Heart right ventricle (tissue), 16 donors: Measurements from ENCODE around the gene CHEK2. TPM values are rescaled to one million over a fixed set of nuclear protein-coding genes. Genes with fewer than 3 reads are reported as not detected.

ENCODE experiments used
- ATAC-seq, 8 donors: fragments of 200-7000 bp; cut with Tn5 transposase; one replicate each; pipeline ENCODE4 v1.9.1; 2020; ENCODE audit warnings: mild to moderate bottlenecking in 8 of 8, moderate library complexity in 8 of 8, moderate number of reproducible peaks in 1 of 8
- DNase-seq, 2 donors: peaks; one replicate each; pipeline ENCODE4 v3.0.0-alpha.2; 2020
- H3K27ac ChIP-seq, 10 donors: fragments of 200-600 bp; sonication (generic) in 2 of 10; one replicate each; pipeline versions ENCODE4 v1.5.0 to v1.8.0; 2020 to 2022; ENCODE audit warnings: mild to moderate bottlenecking in 3 of 10
- H3K27me3 ChIP-seq, 7 donors: fragments of 200-600 bp; one replicate each; pipeline ENCODE4 v1.8.0; 2021 to 2022; ENCODE audit warnings: mild to moderate bottlenecking in 2 of 7
- H3K36me3 ChIP-seq, 9 donors: fragments of 200-600 bp; sonication (generic) in 1 of 9; one replicate each; pipeline versions ENCODE4 v1.5.0 to v1.8.0; 2020 to 2022; ENCODE audit warnings: mild to moderate bottlenecking in 2 of 9
- H3K4me1 ChIP-seq, 9 donors: fragments of 200-600 bp; sonication (generic) in 1 of 9; one replicate each; pipeline versions ENCODE4 v1.5.0 to v1.8.0; 2020 to 2022; ENCODE audit warnings: mild to moderate bottlenecking in 4 of 9
- H3K4me3 ChIP-seq, 10 donors: fragments of 200-600 bp; sonication (generic) in 2 of 10; one replicate each; pipeline versions ENCODE4 v1.5.0 to v1.8.0; 2020 to 2022; ENCODE audit warnings: mild to moderate bottlenecking in 7 of 10, moderate library complexity in 2 of 10
- H3K9me3 ChIP-seq, 11 donors: fragments of 200-600 bp in 10 of 11; sonication (generic) in 2 of 11; one replicate each; pipeline versions ENCODE4 v1.5.0 to v1.8.0; 2013 to 2022; ENCODE audit warnings: mild to moderate bottlenecking in 2 of 11, control low read depth in 1 of 11, moderate library complexity in 1 of 11
- CTCF ChIP-seq, 9 donors: fragments of 200-600 bp; sonication (generic) in 2 of 9; IDR thresholded peaks; one replicate each; pipeline versions ENCODE4 v1.5.0 to v1.8.0; 2021 to 2022; ENCODE audit warnings: antibody characterized with exemption in 9 of 9, mild to moderate bottlenecking in 5 of 9, moderate library complexity in 1 of 9
- whole genome bisulfite sequencing, 2 donors: extraction: QIAGEN DNeasy Blood & Tissue Kit; methylation state at CpG; one replicate each; pipeline ENCODE4 v1.1.7; 2013; ENCODE audit warnings: inconsistent platforms in 1 of 2; 5-methylcytosine and 5-hydroxymethylcytosine counted together
- intact Hi-C, 10 donors: fragments of 100-400 bp; cut with DNase I; formaldehyde crosslinking; loops; one replicate each; pipeline versions ENCODE4 v1.11.1 to v1.14.2; 2022
- polyA plus RNA-seq, 2 donors: library from polyadenylated mRNA; stranded (reverse); fragments of 200-250 nt; gene quantifications; one replicate each; pipeline ENCODE4 v1.2.3, GENCODE V29; 2013
- total RNA-seq, 10 donors: library from RNA; stranded (reverse); fragmentation: NEBNext Ultra II Directional in 3 of 10; extraction: Animal tissue kit (Norgen Biotek cat#: 25700) in 3 of 10; gene quantifications; one replicate each; pipeline versions ENCODE4 v1.2.1 to v1.2.4, GENCODE V29; 2021 to 2023
- donor health status: Arrhythmogenic right ventricular cardiomyopathy.
- donor health status: ischemic (EF 13 %, LVEDD 7.1; RV severe dilation, severe dysfunction).
- donor health status: healthy with polysubstance abuse.
- donor health status: DM: no; HTN: yes; CAD: no.
- donor health status: DM: no; HTN: no; CAD: no.
- donor health status: ischemic (EF 25% LVEDD 6.9; RV normal size, moderate dysfunction).
- donor health status: ischemic (EF 25% LVEDD 5.7; RV mildly dilated, moderate dysfunction).
- donor health status: healthy.
- donor health status: DM: yes; HTN: yes; CAD: no.
- donor health status: Ischemic cardiomyopathy.
- donor health status: ischemic (EF 35%, LVEDD 5.7; RV mildly dilated, moderate dysfunction).
- donor health status: nonischemic (EF 11% LVEDD 7.7; RV severe dilation, severe dysfunction).
- donor health status: DM: yes; HTN: yes; CAD: no.
- donor health status: PGD.
- donor health status: ischemic (EF 29% LVEDD 5.4; RV normal size, mild dysfunction).
- donor health status: nonischemic (EF 23%, LVEDD 6.1; RV moderate dilation, normal function).

CHEK2 gene
- total and polyA plus RNA-seq, 12 donors: 0.74 to 8.0 (median 1.7) TPM

GRCh38 chr22:28773461-28773867, 31.8 kb upstream of the CHEK2 start:
- no peak for DNase-seq
- peaks cover 0 to 8% (median 0%) of the 10 kb centered on the region in 11 donors for H3K9me3 ChIP-seq
- peaks cover 5 to 50% (median 33%) of the 10 kb centered on the region in 9 donors for H3K4me1 ChIP-seq
- peak in 1 of 8 donors; percentile 2 for ATAC-seq
- H3K4me3 ChIP-seq: peak overlapping the region; percentile 65 to 88 (median 78)
- peaks cover 0 to 42% (median 4%) of the 10 kb centered on the region in 9 donors for H3K36me3 ChIP-seq
- TF ChIP-seq CTCF (IDR thresholded peaks at IDR 0.05): no peak
- intact Hi-C loops: loop anchor here in 2 of 10 donors (2.0 kb wide), 1 partner anchor 31 kb away; the partner anchor contains the start of gene HSCB (in 2 of the 2)
- no peaks in the 10 kb centered on the region for H3K27me3 ChIP-seq
- peak overlapping the region in 9 of 10 donors; percentile 96 to 99 (median 97) for H3K27ac ChIP-seq
- WGBS, 2 donors: 4 to 8% methylated on average over 10 of the region's 10 CpGs

GRCh38 chr22:28772633-28773460, 31.2 kb upstream of the CHEK2 start, which contains the start of gene CCDC117:
TSS of gene CCDC117 (plus strand) at chr22:28772695. CDS start at chr22:28772850, 155 bp downstream.
- intact Hi-C loops: loop anchor here in 2 of 10 donors (2.0 kb wide), 1 partner anchor 30 kb away; the partner anchor contains the start of gene HSCB (in 2 of the 2)
- H3K4me3 ChIP-seq: peak within 1 kb of the TSS; percentile 65 to 88 (median 78)
- peaks cover 0 to 8% (median 0%) of the 10 kb centered on the region in 11 donors for H3K9me3 ChIP-seq
- no peaks in the 10 kb centered on the region for H3K27me3 ChIP-seq
- DNase-seq (peak; percentile 95), ATAC-seq (peak; percentile 97 to 99 (median 98))
- peak in 4 of 9 donors; percentile 32 to 54 (median 36) for TF ChIP-seq CTCF (IDR thresholded peaks at IDR 0.05)
- peak within 1 kb of the TSS; percentile 87 to 99 (median 97) for H3K27ac ChIP-seq
- H3K36me3 ChIP-seq: peaks cover 0 to 36% (median 4%) of the 10 kb centered on the region in 9 donors
- 0% methylated on average over 73 to 92 of the region's 92 CpGs for WGBS, 2 donors
- peaks cover 5 to 46% (median 33%) of the 10 kb centered on the region in 9 donors for H3K4me1 ChIP-seq

- WGBS, 2 donors: 68 to 76% methylated on average over 5 of the region's 5 CpGs
These were observed 29.7 kb upstream of the CHEK2 start for GRCh38 chr22:28771195-28771791.

More at GRCh38 chr22:28771195-28771791, 29.7 kb upstream of the CHEK2 start:
- no peak overlapping the region for H3K4me3 ChIP-seq
- intact Hi-C loops: loop anchor here in 1 of 10 donors (1.0 kb wide), 1 partner anchor 30 kb away; no protein-coding TSS in a partner anchor
- no peak for ATAC-seq
- H3K27me3 ChIP-seq: no peaks in the 10 kb centered on the region
- no peak overlapping the region for H3K27ac ChIP-seq
- H3K4me1 ChIP-seq: peaks cover 5 to 37% (median 26%) of the 10 kb centered on the region in 9 donors
- no peak for DNase-seq
- peaks cover 0 to 22% (median 4%) of the 10 kb centered on the region in 9 donors for H3K36me3 ChIP-seq
- peaks cover 0 to 8% (median 0%) of the 10 kb centered on the region in 11 donors for H3K9me3 ChIP-seq
- TF ChIP-seq CTCF (IDR thresholded peaks at IDR 0.05): no peak
